Thyroid gland (tissue), 4 donors: ENCODE measurements around the gene HMCN2. TPM values are rescaled to one million over a fixed set of nuclear protein-coding genes. Genes with fewer than 3 reads are reported as not detected.

ENCODE experiments used
- DNase-seq, 2 donors: peaks; one replicate each; pipeline ENCODE4 v3.0.0-alpha.2; 2019
- H3K27ac ChIP-seq, 3 donors: fragments of 200-600 bp; sonication (generic); 1 replicate in 2 of 3; 2 replicates in 1 of 3; pipeline ENCODE4 v1.5.1; 2016 to 2019; ENCODE audit warnings: mild to moderate bottlenecking in 1 of 3, moderate library complexity in 1 of 3
- H3K27me3 ChIP-seq: fragments of 200-600 bp; sonication (generic); one replicate; pipeline ENCODE4 v1.5.1; 2019
- H3K36me3 ChIP-seq, 2 donors: fragments of 200-600 bp; sonication (generic); one replicate each; pipeline ENCODE4 v1.5.1; 2016 to 2019
- H3K4me1 ChIP-seq, 2 donors: fragments of 200-600 bp; sonication (generic); one replicate each; pipeline ENCODE4 v1.5.1; 2017 to 2019
- H3K4me3 ChIP-seq, 3 donors: fragments of 200-600 bp; sonication (generic); replicated peaks in 1 of 3; 1 replicate in 2 of 3; 2 replicates in 1 of 3; pipeline ENCODE4 v1.5.1; 2016; ENCODE audit warnings: mild to moderate bottlenecking in 1 of 3
- H3K9me3 ChIP-seq: fragments of 200-600 bp; sonication (generic); one replicate; pipeline ENCODE4 v1.5.1; 2017
- POLR2A ChIP-seq, 2 donors: fragments of 450-650 bp; IDR thresholded peaks; one replicate each; pipeline ENCODE4 v1.6.1; 2017; ENCODE audit warnings: antibody characterized with exemption in 2 of 2, mild to moderate bottlenecking in 2 of 2, moderate library complexity in 1 of 2
- WGBS, 2 donors: methylation state at CpG; one replicate each; pipeline ENCODE4 v1.1.5; 2017; 5-methylcytosine and 5-hydroxymethylcytosine counted together
- intact Hi-C: fragments of 100-400 bp; cut with DNase I; formaldehyde crosslinking; loops from one replicate; pipeline ENCODE4 v1.15.1; 2023
- total RNA-seq, 4 donors: library from RNA; depleted of rRNA; stranded (reverse); fragments of >200 nt; gene quantifications; one replicate each; pipeline ENCODE4 v1.2.3, GENCODE V29; 2016
- TF ChIP-seq, protein P1 (sequence below), 6 experiments: fragments of 200-600 bp in 3 of 6; fragments of 450-650 bp in 3 of 6; sonication (generic) in 3 of 6; IDR thresholded peaks; one replicate each; pipeline ENCODE4 v1.5.1; 2016 to 2019; ENCODE audit warnings: antibody characterized with exemption in 6 of 6, mild to moderate bottlenecking in 2 of 6, inconsistent platforms in 1 of 6, moderate library complexity in 1 of 6

Gene HMCN2
- total RNA-seq, 4 donors from 2014 or later = 1.7 to 5.5 (median 3.5) TPM

DNA sequence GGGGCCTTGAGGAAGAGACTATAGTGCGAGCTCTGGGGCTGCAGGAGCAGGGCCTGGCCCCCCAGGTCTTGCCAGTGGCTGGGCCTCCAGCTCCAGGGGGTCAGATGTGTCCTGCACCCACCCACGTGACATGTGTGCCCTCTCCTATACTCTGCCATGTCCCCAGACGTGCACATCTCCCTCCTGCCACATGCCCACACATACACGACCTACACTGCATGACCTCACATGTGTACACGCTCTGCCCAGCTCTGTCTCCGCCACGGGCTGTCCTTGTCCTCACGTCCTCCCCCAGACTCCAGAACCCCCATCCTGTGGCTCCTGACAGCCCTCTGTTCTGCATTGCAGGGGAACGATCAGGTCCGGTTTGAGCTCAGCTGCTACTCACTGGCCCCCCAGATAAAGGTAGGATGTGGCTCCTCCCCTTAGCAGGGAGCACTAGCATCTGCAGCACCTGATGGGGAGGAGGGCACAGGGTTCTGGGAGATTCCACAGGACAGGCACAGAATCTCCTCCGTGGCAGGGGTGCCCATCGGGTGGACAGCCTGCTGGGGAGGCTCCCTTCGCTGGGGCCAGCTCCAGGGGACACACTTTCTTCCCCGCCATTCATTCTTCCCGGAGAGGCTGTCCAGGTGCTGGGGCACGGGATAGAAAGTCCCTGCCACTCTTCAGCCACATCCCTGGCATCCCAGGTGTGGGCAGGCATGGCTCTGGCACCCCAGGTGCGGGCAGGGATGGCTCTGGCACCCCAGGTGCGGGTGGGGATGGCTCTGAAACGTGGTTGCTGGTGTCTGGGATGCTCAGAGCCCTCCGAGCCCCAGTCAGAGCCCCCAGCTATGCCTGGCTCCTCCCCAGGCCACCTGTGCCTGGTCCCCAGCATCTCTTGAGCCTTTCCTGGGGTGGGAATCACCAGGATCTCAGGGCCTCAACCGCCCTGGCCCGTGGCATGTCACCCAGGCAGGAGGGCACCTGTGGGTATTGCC, 198.5 kb downstream of the HMCN2 start:
- no peaks in the 10 kb centered on the region for H3K4me1 ChIP-seq
- no peak for DNase-seq
- no peak overlapping the region for H3K27ac ChIP-seq
- 88 to 90% methylated on average over 13 to 14 of the region's 22 CpGs for WGBS, 2 donors
- no peak for TF ChIP-seq POLR2A (IDR thresholded peaks at IDR 0.05)
- TF ChIP-seq, protein P1, sequence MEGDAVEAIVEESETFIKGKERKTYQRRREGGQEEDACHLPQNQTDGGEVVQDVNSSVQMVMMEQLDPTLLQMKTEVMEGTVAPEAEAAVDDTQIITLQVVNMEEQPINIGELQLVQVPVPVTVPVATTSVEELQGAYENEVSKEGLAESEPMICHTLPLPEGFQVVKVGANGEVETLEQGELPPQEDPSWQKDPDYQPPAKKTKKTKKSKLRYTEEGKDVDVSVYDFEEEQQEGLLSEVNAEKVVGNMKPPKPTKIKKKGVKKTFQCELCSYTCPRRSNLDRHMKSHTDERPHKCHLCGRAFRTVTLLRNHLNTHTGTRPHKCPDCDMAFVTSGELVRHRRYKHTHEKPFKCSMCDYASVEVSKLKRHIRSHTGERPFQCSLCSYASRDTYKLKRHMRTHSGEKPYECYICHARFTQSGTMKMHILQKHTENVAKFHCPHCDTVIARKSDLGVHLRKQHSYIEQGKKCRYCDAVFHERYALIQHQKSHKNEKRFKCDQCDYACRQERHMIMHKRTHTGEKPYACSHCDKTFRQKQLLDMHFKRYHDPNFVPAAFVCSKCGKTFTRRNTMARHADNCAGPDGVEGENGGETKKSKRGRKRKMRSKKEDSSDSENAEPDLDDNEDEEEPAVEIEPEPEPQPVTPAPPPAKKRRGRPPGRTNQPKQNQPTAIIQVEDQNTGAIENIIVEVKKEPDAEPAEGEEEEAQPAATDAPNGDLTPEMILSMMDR (IDR thresholded peaks at IDR 0.05) = no peak
- intact Hi-C loops = no loop called here
- peaks cover 4% of the 10 kb centered on the region in 2 donors for H3K36me3 ChIP-seq
- no peaks in the 10 kb centered on the region for H3K27me3 ChIP-seq
- H3K9me3 ChIP-seq = no peaks in the 10 kb centered on the region
- no peak overlapping the region for H3K4me3 ChIP-seq

DNA sequence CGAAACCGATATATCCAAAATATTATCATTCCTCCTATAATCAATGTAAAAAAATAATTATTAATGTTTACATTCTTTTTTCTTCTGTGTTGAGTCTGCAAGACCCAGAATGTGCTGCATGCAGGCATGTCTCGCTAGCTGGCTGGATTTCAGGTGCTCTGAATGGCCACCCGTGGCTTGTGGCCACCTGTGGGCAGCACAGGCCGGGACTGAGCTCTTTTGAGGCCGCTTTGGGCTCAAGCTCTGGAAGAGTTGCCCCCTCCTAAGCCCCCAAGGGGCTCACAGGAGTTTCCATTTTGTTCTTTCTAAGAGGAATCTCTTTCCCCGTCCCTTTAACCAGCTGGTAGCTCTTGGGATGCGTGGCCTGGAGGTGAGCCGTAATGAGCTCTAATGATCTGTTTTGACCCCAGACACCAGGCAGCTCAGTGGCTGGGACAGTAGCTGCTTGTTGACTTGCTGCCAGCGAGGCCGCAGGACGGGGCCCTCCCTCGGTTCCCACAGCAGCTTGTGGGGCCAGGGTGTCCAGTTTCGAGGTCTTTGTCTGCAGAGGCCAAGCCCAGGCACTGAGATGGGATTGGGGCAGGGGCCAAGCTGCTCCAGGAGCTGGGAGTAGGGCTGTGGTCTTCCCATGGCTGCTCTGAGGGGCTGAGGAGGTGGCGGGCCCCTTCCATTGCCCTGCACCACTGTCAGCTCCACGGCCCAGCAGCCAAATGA, 200.0 kb downstream of the HMCN2 start:
- TF ChIP-seq POLR2A (IDR thresholded peaks at IDR 0.05) = no peak
- TF ChIP-seq, protein P1 (IDR thresholded peaks at IDR 0.05) = no peak
- no peaks in the 10 kb centered on the region for H3K27me3 ChIP-seq
- WGBS, 2 donors = 91 to 94% methylated on average over 11 to 12 of the region's 16 CpGs
- H3K4me3 ChIP-seq = no peak overlapping the region
- no peak overlapping the region for H3K27ac ChIP-seq
- no peak for DNase-seq
- no peaks in the 10 kb centered on the region for H3K4me1 ChIP-seq
- no peaks in the 10 kb centered on the region for H3K9me3 ChIP-seq
- H3K36me3 ChIP-seq = peaks cover 4 to 5% of the 10 kb centered on the region in 2 donors
- intact Hi-C loops = no loop called here

DNA sequence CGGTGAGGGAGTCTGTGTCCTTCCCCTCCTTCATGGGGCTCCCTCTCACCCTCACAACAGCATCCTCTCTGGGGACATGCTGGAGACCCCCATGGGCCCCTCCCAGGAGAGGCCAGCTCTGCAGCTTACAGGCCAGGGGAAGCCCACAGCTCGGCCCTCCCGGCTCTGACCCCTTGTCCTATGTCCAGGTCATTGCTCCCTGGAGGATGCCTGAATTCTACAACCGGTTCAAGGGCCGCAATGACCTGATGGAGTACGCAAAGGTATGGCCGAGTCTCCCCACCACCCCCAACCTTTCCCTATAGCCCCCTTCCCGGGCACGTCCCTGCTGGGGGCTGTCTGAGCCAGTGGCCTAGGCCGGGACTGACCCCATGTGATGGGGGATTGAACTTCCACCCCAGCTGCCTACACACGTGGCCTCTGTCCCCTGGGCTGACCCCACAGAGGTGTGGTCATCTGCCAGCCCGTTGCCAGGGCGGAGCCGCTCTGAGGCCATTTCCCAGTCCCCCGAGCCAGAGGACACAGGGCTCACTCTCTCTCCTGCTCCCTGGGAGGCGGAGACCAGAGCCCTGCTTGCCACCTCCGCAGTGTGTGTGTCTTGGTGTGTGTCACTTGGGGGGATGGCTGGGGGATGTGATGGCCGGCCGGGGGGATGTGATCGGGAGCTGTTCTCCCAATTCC, 201.1 kb downstream of the HMCN2 start:
- WGBS, 2 donors = 77 to 90% methylated on average over 13 to 16 of the region's 20 CpGs
- peaks cover 12 to 13% of the 10 kb centered on the region in 2 donors for H3K36me3 ChIP-seq
- H3K9me3 ChIP-seq = no peaks in the 10 kb centered on the region
- no peak for DNase-seq
- TF ChIP-seq, protein P1 (IDR thresholded peaks at IDR 0.05) = no peak
- no peak for TF ChIP-seq POLR2A (IDR thresholded peaks at IDR 0.05)
- no peaks in the 10 kb centered on the region for H3K4me1 ChIP-seq
- no peak overlapping the region for H3K4me3 ChIP-seq
- no peaks in the 10 kb centered on the region for H3K27me3 ChIP-seq
- intact Hi-C loops = no loop called here
- H3K27ac ChIP-seq = no peak overlapping the region

DNA sequence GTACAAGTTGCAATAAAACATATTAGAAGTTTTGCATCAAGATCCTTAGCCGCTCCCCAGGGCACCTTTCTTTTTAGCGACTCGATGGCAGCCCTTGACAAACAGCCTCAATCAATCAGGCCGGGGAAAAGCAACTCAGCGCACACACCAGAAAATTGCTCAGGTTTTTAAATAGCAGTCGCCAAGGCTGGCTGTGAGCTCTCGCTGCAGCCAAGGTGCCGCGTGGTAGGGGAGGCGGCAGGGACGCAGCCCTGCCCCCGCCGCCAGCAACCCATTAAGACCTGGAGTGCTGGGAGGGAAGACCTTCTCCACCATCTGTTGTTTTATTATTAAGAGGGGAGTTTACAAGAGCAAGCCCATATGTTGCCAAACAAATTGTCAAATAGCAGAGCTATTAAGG, 201.8 kb downstream of the HMCN2 start:
- Histone ChIP-seq H3K4me3 (no peak overlapping the region), H3K9me3 (no peaks in the 10 kb centered on the region), H3K4me1 (no peaks in the 10 kb centered on the region), H3K36me3 (peaks cover 12 to 14% of the 10 kb centered on the region in 2 donors), H3K27ac (no peak overlapping the region), H3K27me3 (no peaks in the 10 kb centered on the region)
- WGBS, 2 donors = 61 to 82% methylated on average over 13 of the region's 13 CpGs
- intact Hi-C loops = no loop called here
- TF ChIP-seq, protein P1 (IDR thresholded peaks at IDR 0.05) = no peak
- no peak for TF ChIP-seq POLR2A (IDR thresholded peaks at IDR 0.05)
- DNase-seq = no peak
